Esophagus muscularis mucosa (tissue), 3 donors: ENCODE measurements around the gene PKDCC.

Source experiments
- POLR2A ChIP-seq: fragments of 450-650 bp; IDR thresholded peaks from one replicate; pipeline ENCODE4 v1.6.1; 2017; ENCODE audit warnings: antibody characterized with exemption, moderate library complexity, mild to moderate bottlenecking, low read depth
- POLR2AphosphoS5 ChIP-seq, 2 donors: sonication (generic); formaldehyde crosslinking; IDR thresholded peaks; one replicate each; pipeline ENCODE4 v1.6.1; 2017; ENCODE audit warnings: antibody characterized with exemption in 2 of 2
- TF ChIP-seq, protein P1 (sequence below), 3 experiments: fragments of 200-600 bp in 2 of 3; fragments of 450-650 bp in 1 of 3; sonication (generic) in 2 of 3; IDR thresholded peaks; one replicate each; pipeline ENCODE4 v1.5.1; 2017 to 2019; ENCODE audit warnings: antibody characterized with exemption in 3 of 3, mild to moderate bottlenecking in 2 of 3, moderate library complexity in 1 of 3

DNA sequence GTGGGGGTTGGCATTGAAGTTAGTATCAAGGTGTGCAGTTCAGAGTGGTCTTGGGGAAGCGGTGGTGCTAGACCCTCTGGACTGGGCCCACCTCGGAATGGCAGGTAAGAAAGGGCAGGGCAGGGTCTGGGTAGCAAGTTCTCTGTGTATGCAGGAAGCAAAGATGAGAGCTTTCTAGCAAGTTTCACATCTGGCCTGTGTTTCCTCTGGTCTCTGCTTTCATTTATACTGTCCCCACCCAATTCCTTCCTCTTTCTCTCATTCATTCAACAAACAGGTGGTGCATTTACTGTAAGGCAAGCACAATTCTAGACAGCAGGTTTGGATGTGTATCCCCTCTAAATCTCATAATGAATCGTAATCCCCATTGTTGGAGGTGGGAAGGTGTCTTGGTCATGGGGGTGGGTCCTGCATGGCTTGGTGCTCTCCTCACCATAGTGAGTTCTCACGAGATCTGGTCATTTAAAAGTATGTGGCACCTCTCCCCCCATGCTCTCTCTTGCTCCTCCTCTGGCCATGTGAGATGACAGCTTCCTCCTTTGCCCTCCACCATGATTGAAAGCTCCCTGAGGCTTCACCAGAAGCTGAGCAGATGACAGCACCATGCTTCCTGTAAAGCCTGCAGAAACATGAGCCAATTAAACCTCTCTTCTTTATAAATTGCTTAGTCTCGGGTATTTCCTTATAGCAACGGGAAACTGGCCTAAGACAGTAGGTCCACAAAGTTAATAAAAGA lies 51.8 kb downstream of the PKDCC start:
- TF ChIP-seq POLR2AphosphoS5 (IDR thresholded peaks at IDR 0.05): no peak
- no peak for TF ChIP-seq POLR2A
- TF ChIP-seq, protein P1, sequence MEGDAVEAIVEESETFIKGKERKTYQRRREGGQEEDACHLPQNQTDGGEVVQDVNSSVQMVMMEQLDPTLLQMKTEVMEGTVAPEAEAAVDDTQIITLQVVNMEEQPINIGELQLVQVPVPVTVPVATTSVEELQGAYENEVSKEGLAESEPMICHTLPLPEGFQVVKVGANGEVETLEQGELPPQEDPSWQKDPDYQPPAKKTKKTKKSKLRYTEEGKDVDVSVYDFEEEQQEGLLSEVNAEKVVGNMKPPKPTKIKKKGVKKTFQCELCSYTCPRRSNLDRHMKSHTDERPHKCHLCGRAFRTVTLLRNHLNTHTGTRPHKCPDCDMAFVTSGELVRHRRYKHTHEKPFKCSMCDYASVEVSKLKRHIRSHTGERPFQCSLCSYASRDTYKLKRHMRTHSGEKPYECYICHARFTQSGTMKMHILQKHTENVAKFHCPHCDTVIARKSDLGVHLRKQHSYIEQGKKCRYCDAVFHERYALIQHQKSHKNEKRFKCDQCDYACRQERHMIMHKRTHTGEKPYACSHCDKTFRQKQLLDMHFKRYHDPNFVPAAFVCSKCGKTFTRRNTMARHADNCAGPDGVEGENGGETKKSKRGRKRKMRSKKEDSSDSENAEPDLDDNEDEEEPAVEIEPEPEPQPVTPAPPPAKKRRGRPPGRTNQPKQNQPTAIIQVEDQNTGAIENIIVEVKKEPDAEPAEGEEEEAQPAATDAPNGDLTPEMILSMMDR (IDR thresholded peaks at IDR 0.05): no peak
